Measurements from ENCODE around the gene APOL2. TPM values are rescaled to one million over a fixed set of nuclear protein-coding genes. Genes with fewer than 3 reads are reported as not detected.
"Not testable (repeated sequence)": the region's sequence is repeated elsewhere in the genome, so short reads cannot be mapped to it uniquely, and the experiment has no call there.

APOL2 gene
- total RNA-seq, 1 donor from 2014 or later = 26.5 TPM

GRCh38 chr22:36223504-36223903, 15.8 kb downstream of the APOL2 start:
- no peak for DNase-seq (ENCODE audit: low spot score)

- DNase-seq (ENCODE audit: low spot score) = no peak
These were observed 16.4 kb downstream of the APOL2 start for GRCh38 chr22:36222887-36223450.

GRCh38 chr22:36221799-36222751, 17.3 kb downstream of the APOL2 start:
- peak; percentile 68 for DNase-seq (ENCODE audit: low spot score)

GRCh38 chr22:36220451-36220921, 18.8 kb downstream of the APOL2 start:
- peak; percentile 96 for DNase-seq (ENCODE audit: low spot score)

- no peak for DNase-seq (ENCODE audit: low spot score)
These were observed 20.6 kb downstream of the APOL2 start for GRCh38 chr22:36218648-36219193.

GRCh38 chr22:36215981-36216380, 23.3 kb downstream of the APOL2 start:
- no peak for DNase-seq (ENCODE audit: low spot score)

GRCh38 chr22:36213586-36213985, 25.7 kb downstream of the APOL2 start:
- DNase-seq (ENCODE audit: low spot score) = no peak

GRCh38 chr22:36212901-36213300, 26.4 kb downstream of the APOL2 start:
- DNase-seq (ENCODE audit: low spot score) = no peak

- DNase-seq (ENCODE audit: low spot score) = no peak
These were observed 28.0 kb downstream of the APOL2 start for GRCh38 chr22:36211237-36211861.

- DNase-seq (ENCODE audit: low spot score) = no peak
These were observed 29.1 kb downstream of the APOL2 start for GRCh38 chr22:36210224-36210623.

- not testable (repeated sequence) for DNase-seq (ENCODE audit: low spot score)
These were observed 29.8 kb downstream of the APOL2 start for GRCh38 chr22:36209488-36209908.

- DNase-seq (ENCODE audit: low spot score) = no peak
These were observed 30.4 kb downstream of the APOL2 start for GRCh38 chr22:36208914-36209313.

- DNase-seq (ENCODE audit: low spot score) = no peak
These were observed 31.1 kb downstream of the APOL2 start for GRCh38 chr22:36208162-36208765.

- no peak for DNase-seq (ENCODE audit: low spot score)
These were observed 33.1 kb downstream of the APOL2 start for GRCh38 chr22:36206255-36206654.

GRCh38 chr22:36205573-36205972, 33.8 kb downstream of the APOL2 start:
- DNase-seq (ENCODE audit: low spot score) = not testable (repeated sequence)

GRCh38 chr22:36204632-36205015, 34.7 kb downstream of the APOL2 start:
- DNase-seq (ENCODE audit: low spot score) = no peak

- DNase-seq (ENCODE audit: low spot score) = no peak
These were observed 35.2 kb downstream of the APOL2 start for GRCh38 chr22:36204001-36204631.

GRCh38 chr22:36203441-36203840, 35.9 kb downstream of the APOL2 start:
- DNase-seq (ENCODE audit: low spot score) = peak; percentile 36

- DNase-seq (ENCODE audit: low spot score) = not testable (repeated sequence)
These were observed 36.4 kb downstream of the APOL2 start for GRCh38 chr22:36202906-36203305.

GRCh38 chr22:36201630-36202319, 37.6 kb downstream of the APOL2 start, which contains the start of gene APOL4:
APOL4 (minus strand) TSS chr22:36201809; CDS start chr22:36201734, 75 bp downstream.
- peak; percentile 81 for DNase-seq (ENCODE audit: low spot score)
